ENCODE measurements around the gene MRPL36.

The MRPL36 gene

GRCh38 chr5:1762883-1763547 is 36.6 kb downstream of the MRPL36 start:
- DNase-seq: no peak

GRCh38 chr5:1762121-1762882 is 37.3 kb downstream of the MRPL36 start:
- no peak for DNase-seq

- no peak for DNase-seq
Measured at GRCh38 chr5:1761453-1761755, 38.2 kb downstream of the MRPL36 start.

- DNase-seq: no peak
Measured at GRCh38 chr5:1760656-1761452, 38.8 kb downstream of the MRPL36 start.

- DNase-seq: no peak
Measured at GRCh38 chr5:1760231-1760630, 39.4 kb downstream of the MRPL36 start.

- no peak for DNase-seq
Measured at GRCh38 chr5:1759378-1759970, 40.2 kb downstream of the MRPL36 start.

- no peak for DNase-seq
Measured at GRCh38 chr5:1758574-1758973, 41.1 kb downstream of the MRPL36 start.

- DNase-seq: no peak
Measured at GRCh38 chr5:1757511-1757910, 42.1 kb downstream of the MRPL36 start.

- DNase-seq: no peak
Measured at GRCh38 chr5:1756481-1756880, 43.2 kb downstream of the MRPL36 start.

GRCh38 chr5:1755321-1755949 is 44.2 kb downstream of the MRPL36 start:
- no peak for DNase-seq

GRCh38 chr5:1754531-1755220 is 45.0 kb downstream of the MRPL36 start:
- no peak for DNase-seq

GRCh38 chr5:1753490-1753889 is 46.1 kb downstream of the MRPL36 start:
- no peak for DNase-seq

- no peak for DNase-seq
Measured at GRCh38 chr5:1752881-1753280, 46.8 kb downstream of the MRPL36 start.

- DNase-seq: no peak
Measured at GRCh38 chr5:1751864-1752822, 47.5 kb downstream of the MRPL36 start.

- no peak for DNase-seq
Measured at GRCh38 chr5:1751026-1751863, 48.4 kb downstream of the MRPL36 start.

- no peak for DNase-seq
Measured at GRCh38 chr5:1750469-1750868, 49.2 kb downstream of the MRPL36 start.

GRCh38 chr5:1749346-1750124 is 50.1 kb downstream of the MRPL36 start:
- no peak for DNase-seq

- no peak for DNase-seq
Measured at GRCh38 chr5:1748845-1749244, 50.8 kb downstream of the MRPL36 start.

Measured in right hindlimb (tissue), 1 donor.